SK-N-DZ (cell line): ENCODE data around the gene SLC5A6.
"Not testable (repeated sequence)": the region's sequence is repeated elsewhere in the genome, so short reads cannot be mapped to it uniquely, and the experiment has no call there.

ENCODE experiments used
- DNase-seq: peaks from one replicate; pipeline ENCODE4 v3.0.0-alpha.2; 2015; ENCODE audit warnings: low spot score

Gene SLC5A6

DNA sequence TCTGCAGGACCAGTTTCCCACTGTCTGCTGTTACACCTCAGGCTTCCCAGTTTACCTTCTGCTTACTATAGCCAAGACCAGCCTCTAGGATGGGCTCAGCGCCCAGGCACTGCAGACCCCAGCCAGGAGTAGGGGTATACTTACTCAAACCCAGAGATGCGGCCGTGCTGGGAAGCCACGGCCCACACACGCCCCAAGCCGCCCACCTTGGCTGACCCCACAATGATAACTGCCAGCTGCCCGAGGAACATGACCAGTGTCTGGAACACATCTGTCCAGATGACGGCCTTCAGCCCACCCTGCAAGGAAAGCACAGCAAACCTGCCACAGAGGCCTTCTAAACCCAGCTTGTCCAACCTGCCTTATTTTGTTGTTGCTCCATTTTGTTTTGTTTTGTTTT is 6.9 kb downstream of the SLC5A6 start:
- no peak for DNase-seq

DNA sequence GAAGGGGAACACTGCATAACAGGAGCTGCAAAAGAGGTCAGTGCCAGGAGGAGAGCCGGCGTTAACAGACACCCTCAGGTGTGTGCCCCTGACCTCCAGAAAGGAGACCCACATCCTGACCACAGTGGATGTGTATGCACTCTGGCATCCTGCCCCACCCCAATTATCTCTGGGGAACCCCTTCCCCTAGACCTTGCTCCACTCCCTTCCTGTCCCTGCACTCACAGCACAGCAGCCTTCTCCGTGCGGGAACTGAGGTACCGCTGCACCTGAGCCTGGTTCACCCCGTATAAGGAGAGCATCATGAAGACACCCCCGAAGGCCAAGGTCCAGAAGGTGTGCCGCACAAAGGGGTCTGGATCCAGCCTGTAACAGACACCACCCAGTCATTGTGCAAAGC is 7.5 kb downstream of the SLC5A6 start:
- DNase-seq = no peak

DNA sequence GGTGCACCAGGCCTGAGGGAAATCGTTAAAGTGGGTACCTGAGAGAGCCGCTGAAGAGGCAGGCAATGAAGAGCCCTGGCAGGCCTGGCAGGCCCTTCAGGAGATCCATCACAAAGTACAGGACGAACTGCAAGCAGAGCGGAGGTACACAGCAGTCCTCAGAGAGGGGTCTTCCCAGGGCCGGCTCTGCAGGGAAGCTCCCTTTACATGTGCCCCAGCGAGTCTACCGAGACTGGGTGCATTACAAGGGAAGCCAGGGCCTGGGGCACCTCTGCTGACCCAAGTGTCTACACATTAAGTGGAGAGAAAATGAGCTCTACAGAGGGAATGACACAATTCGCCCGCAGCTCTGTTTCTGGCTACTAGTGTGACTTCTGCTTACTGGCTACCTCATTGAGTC is 8.3 kb downstream of the SLC5A6 start:
- no peak for DNase-seq

DNA sequence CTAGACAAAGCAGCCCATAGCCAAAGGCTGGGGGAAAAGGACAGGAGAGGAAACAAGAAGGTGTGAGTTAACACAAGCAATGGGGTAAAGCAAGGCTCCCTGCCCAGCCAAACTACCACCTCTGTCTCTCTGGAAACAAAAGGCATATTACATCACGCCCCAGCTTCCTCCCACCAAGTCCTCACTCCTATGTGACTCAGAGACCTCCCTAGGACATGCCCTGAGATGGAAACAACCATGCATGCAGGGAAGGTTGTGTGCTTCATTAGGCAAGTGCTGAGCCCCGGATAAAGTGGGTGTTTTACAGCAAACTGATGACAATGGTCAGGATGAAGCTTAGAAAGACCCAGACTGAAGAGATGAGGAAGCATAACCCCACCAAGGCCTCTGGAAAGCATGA is 9.2 kb downstream of the SLC5A6 start:
- DNase-seq = no peak

DNA sequence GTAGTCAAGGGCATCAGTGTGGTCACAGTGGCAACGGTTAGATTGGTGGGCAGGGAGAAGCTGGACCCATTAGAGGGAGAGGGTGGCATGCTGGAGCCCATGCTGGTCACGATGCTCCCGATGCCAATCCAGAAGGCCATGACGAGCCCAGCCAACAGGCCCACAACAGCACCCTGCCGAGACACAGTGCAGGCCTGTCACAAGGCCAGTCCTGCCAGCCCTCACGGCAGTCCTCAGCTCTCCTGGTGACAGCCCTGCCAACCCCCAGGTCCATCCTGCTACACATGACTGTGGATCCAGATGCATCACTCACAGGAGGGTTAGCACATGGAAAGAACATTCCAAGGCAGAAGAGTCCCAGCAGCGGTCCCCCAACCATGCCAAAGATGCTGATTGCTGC is 10.4 kb downstream of the SLC5A6 start:
- no peak for DNase-seq

DNA sequence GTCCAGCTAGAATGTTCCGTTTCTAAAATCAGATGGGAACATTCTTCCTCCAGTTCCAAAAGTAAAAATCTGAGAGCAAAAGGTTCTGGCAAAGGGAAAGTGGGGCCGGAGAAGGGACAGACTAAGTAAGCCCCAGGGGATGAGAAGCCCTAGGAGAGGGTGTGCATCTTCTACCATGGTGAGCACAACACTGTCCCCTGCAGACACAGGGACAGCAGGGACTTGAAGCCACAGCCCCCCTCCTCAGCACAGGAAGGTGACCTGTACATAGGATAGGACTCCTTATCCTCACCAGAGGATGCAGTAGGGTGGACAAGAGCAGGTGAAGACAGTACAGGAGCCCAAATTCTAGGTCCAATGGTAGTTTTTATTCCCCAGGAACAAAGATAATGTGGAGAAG is 12.8 kb downstream of the SLC5A6 start:
- no peak for DNase-seq

DNA sequence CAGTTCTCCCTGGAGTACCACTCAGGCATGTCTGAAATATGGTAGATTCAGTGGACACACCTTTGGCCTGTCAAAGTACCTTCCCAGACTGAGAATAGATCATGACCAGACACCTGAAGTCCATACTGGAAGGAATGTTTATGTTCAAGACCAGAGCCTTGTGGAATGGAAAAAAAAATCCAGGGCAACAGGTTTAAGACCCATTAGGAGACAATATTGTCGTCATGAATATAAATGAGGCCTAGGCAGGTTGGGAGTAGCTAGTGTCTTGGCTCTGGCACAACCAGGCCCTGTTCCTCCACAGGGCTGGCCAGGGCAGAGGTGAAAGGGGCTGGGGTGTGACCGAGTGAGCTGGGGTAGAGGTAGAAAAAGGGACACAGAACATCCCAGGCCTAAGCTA is 13.4 kb downstream of the SLC5A6 start:
- DNase-seq = no peak

DNA sequence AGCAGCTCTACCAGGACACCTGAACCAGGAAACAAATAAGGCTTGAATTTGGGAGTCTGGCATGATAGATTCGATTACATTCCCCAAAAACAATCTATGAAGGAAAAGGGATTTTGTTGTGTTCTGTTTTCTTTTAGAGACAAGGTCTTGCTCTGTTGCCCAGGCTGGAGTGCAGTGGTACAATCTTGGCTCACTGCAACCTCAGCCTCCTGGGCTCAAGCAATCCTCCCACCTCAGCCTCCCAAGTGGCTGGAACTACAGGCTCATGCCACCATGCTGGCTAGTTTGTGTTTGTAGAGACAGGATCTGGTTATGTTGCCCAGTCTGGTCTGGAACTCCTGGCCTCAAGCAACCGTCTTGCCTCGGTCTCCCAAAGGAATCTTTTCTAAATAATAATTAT is 14.0 kb downstream of the SLC5A6 start:
- not testable (repeated sequence) for DNase-seq

DNA sequence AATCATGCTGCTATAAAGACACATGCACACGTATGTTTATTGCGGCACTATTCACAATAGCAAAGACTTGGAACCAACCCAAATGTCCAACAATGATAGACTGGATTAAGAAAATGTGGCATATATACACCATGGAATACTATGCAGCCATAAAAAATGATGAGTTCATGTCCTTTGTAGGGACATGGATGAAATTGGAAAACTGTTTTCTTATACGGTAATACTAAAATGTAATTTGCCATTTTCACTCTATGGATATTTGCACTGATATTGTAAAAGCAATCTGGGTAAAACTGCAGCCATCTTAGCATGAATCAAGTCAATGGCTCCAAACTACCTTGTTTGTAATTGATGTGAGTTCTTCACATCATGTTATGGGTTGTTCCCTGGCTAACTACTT is 16.3 kb downstream of the SLC5A6 start:
- DNase-seq = not testable (repeated sequence)

DNA sequence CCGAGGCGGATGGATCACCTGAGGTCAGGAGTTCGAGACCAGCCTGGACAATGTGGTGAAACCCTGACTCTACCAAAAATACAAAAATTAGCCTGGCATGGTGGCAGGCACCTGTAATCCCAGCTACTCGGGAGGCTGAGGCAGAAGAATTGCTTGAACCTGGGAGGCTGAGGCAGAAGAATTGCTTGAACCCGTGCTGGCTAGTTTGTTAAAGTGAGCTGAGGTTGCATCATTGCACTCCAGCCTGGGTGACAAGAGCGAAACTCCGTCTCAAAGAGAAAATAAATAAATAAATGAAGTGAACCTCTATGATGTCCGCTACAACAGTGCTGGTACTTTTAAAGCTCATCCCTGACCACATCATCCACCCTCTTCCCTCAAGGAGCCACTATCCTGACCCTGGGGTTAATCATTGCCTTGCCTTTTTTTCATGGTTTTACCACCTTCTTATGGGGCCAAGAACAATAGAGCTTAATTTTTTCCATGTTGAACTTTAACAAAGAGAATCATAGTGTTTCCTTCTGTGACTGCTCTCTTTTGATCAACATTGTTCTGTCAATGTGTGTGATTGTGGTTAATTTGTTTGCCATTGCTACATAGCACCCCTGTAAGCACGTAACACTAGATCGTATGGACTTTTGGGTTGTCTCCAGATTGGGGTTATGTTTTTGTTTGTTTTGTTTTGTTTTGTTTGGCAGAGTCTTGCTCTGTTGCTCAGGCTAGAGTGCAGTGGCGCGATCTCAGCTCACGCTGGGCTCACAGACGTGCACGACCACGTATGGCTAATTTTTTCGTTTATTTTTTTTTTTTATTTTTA is 17.3 kb downstream of the SLC5A6 start:
- DNase-seq = no peak

DNA sequence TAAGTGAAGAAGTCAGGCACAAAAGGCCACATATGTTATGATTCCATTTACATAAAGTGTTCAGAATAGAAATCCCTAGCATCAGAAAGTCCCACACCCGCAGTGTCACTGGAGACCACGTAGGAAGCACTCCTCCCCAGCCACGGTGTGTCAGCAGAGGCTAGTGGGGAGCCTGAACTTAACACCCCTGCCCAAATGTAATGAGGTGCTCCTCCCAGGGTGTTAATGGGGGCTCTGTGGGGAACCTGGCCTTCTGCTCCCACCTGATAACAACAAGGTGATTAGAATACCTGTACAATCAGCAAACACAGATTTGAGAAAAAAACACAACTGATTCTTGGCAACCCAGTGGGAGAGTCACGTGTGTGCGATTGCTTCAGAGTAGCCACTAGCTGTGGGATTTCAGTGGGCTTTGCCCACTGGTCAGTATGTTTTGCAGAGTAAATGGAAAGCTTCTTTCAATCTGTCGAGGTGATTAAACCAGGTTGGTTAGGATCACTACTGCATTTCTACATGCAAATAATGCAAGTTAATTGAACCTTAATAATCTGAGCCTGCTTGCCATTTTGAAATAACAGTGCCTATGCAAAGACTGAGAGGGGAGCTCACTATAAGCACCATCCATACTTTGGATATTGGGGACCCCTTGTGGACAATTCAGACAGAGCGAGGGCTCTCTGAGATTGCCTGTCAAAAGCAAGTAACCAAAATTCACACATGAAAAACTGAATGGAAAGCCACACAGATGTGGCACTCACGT is 20.8 kb downstream of the SLC5A6 start:
- DNase-seq = peak; percentile 57

DNA sequence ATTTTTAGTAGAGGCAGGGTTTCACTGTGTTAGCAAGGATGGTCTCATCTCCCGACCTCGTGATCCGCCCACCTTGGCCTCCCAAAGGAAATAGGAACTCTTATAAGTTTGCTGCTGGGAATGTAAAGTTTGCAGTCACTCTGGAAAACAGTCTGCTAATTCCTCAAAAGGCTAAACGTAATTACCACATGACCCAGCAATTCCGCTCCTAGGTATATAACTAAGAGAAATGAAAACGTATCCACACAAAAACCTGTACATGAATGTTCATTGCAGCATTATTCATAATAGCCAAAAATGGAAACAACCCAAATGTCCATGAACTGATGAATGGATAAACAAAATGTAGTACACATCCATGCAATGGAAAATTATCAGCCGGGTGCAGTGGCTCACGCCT is 22.1 kb downstream of the SLC5A6 start:
- no peak for DNase-seq

DNA sequence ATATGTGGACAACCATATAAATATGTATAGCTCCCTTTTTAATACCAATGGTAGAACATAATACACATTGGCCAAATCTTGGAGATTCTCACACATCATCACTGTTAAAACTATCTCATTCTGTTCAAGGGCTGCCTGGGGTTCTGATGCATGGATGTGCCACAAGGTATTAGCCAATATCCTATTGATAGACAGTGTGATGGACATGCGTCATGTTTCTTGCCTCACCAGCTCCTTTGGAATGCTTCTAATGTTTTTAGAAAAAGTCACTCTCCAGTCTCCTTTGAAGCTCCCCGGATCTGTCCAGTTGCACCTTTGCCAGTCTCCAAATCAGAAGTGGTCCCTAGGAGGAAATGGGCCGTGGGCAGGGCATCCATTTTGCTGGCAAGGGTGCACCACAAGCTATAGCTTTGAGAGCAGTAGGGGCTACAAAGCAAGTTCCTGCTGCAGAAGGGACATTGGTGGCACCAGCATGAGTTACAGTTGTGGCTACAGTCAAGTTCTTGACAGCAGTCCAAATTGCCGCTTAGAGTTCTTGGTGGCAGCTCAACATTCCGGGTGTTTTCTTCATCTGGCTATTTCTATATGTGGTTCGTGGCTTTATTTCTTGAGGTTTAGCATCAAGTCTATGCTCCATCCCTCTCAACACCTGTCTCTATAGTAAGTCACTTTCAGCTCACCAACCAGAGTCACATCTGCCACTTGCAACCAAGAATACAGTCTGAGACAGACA is 25.3 kb downstream of the SLC5A6 start:
- no peak for DNase-seq

DNA sequence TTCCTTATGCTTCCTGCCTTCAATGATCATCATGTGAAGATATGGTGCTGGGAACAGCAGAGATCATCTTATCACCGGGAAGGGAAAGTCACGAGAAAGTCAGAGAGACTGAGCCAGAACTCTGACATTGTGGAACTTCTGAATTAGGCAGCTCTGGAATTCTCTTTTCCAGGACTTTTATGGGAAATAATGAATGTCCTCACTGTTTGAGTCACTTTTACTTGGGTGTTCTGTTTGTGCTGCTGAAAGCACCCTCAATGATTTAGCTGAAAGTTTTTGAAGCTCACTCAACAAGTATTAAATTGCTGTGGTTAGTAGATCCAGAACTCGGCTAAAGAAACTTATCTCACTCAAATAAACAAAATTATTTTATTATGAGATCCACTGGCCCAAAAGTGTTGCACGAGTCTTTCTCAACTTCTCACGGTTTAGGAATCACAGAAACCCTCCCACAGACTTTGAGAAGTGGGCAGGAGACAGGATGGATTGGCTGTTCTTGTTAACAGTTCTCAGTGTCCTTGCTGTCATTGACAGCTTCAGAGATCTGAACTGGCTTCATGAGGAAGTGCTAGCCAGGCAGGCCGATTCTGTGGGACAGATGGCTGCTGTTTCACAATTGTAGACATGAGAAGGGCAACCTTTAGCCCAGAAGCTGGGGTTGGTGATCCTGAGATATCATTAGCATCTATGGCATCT is 26.6 kb downstream of the SLC5A6 start:
- no peak for DNase-seq

DNA sequence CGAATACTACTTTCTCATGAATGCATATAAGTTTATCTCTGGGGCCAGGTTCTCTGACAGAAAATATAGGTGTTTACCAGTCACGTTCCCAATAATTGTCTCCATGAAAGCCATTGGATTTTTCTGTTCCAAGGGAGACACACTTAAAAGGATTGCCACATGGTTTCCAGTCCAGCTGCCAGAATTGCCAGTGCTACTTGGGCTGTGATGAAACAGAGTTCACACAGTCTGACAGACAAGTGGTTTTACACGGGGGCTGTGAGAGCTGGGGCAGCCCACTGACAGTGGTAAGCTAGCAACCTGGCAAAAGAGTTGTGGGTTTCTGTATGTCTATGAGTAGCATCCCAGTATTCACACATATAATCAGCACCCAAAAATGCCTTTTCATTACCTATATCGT is 28.0 kb downstream of the SLC5A6 start:
- DNase-seq = no peak

DNA sequence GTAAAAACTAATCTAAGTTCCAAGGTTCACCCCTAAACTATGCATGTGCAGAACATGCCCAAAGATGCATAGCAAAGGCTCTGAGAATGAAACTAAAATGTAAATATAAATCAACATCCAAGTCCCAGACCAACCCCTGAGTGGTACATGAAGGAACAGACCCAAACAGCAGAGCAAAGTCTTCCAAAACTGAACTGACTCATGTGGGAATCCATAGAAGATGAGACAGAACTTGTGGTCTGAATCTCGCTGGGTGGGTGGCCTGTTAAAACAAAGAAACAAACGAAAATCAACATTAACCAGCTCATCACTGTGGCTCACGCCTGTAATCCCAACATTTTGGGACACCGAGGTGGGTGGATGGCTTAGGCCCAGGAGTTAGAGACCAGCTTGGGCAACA is 29.7 kb downstream of the SLC5A6 start:
- DNase-seq = no peak

DNA sequence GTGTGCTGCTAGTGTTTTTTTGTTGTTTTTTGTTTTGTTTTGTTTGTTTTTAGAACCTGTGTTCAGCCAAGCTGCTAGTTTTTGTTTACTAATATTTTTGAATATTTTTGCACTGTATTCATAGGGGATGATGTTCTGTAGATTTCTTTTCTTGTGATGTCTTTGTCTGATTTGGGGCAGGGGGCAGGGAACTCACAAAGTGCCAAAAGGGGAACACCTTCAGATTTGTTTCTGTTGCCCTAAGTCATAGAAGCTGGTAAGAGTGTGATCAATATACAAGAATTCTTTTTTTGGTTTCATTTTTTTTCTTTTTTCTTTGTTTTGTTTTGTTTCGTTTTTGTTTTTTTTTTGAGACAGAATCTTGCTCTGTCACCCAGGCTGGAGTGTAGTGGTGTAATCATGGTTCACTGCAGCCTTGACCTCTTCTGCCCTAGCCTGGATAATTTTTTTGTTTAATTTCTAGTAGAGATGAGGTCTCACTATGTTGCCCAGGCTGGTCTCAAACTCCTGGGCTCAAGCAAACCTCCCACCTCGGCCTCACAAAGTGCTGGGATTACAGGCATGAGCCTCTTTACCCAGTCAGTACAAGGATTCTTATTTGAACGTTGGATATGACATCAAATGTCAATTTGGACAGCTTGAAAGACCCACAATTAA is 32.6 kb downstream of the SLC5A6 start:
- DNase-seq = no peak

DNA sequence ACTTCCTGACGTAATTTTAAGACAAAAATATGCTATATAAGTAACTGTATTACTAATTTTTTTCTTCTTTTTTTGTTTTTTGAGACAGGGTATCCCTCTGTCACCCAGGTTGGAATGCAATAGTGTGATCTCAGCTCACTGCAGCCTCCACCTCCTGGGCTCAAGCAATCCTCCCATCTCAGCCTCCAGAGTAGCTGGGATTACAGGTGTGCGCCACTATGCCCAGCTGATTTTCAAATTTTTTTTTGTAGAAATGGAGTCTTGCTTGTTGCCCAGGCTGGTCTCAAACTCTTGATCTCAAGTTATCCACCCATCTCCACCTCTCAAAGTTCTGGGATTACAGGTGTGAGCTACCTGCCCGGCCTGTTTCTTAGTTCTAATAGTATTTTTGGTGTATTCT is 33.6 kb downstream of the SLC5A6 start:
- no peak for DNase-seq

DNA sequence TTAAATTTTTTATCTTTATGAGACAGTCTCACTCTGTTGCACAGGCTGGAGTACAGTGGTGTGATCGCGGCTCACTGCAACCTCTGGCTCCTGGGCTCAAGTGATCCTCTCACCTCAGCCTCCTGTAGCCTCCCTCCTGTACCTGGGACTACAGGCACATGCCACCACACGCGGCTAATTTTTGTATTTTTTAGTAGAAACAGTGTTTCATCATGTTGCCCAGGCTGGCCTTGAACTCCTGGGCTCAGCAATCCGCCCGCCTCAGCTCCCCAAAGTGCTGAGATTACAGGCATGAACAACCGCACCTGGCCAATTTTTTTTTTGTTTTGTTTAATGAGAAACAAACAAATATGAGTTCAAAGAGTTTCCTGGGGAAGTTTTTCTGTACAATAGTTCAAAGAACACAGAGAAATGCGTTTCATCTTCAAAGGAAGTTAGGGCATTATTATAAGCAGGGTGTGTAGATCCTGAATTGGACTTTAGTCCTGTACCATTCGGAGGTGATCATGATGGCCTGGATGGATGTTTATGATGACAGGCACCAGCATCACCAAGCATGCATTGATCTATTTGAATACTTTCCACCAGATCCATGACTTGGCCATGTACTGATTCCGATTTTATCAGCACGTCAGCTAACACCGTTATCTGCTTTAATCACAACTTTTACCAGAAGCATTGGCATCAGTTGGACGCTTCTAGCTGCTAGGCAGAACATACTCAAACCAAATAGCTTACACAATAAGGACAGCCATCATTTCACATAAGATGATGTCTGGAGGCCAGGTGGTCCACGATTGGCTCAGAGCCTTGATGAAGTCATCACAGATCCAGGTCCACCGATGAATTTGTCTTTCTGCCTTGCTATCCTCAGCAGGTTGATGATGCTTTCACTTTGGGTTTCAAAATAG is 34.4 kb downstream of the SLC5A6 start:
- no peak for DNase-seq

DNA sequence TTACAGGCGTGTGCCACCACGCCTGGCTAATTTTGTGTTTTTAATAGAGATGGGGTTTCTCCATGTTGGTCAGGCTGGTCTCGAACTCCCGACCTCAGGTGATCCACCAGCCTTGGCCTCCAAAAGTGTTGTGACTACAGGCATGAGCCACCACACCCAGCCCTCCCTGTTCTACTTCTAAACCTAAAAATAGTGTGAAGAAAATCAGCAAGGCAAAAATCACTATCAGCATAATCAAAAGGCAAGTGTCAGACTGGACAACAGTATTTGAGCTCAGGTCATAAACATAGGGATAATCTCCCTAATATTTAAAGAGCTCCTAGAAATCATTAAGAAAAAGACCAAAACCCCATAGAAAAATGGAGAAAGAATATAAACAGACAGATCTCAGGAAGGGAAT is 36.3 kb downstream of the SLC5A6 start:
- DNase-seq = not testable (repeated sequence)
